GM13977 (cell line): ENCODE data around the gene DNMBP.
"Not testable (repeated sequence)": the region's sequence is repeated elsewhere in the genome, so short reads cannot be mapped to it uniquely, and the experiment has no call there.

Experiments used
- DNase-seq: peaks from one replicate; pipeline ENCODE4 v3.0.0; 2012; ENCODE audit warnings: low spot score
- CTCF ChIP-seq: IDR thresholded peaks from 2 replicates; pipeline ENCODE4 v1.5.1; 2012; ENCODE audit warnings: mild to moderate bottlenecking, control low read depth; ENCODE audit not compliant: insufficient read depth; ENCODE audit errors: extremely low read depth, missing control alignments
- in situ Hi-C: fragments of 300-500 bp; cut with MboI; formaldehyde crosslinking; loops from one replicate; pipeline ENCODE4 v1.12.0; 2022; ENCODE audit warnings: low sequenced_read_pairs, low pct_unique_long_range_greater_than_20kb, mixed read lengths, inconsistent platforms; ENCODE audit not compliant: unreplicated experiment

Gene DNMBP

GRCh38 chr10:99895867-99896266, 113.9 kb downstream of the DNMBP start:
- in situ Hi-C loops, result no loop called here
- TF ChIP-seq CTCF, result no peak
- no peak for DNase-seq

GRCh38 chr10:99895066-99895465, 114.7 kb downstream of the DNMBP start:
- DNase-seq, in situ Hi-C loops: not testable (repeated sequence)

- in situ Hi-C loops, result no loop called here
- no peak for TF ChIP-seq CTCF
- no peak for DNase-seq
These were observed 115.1 kb downstream of the DNMBP start for GRCh38 chr10:99894613-99895012.

GRCh38 chr10:99888622-99889021, 121.1 kb downstream of the DNMBP start:
- no peak for DNase-seq
- no peak for TF ChIP-seq CTCF
- in situ Hi-C loops, result no loop called here

- no peak for TF ChIP-seq CTCF
- no peak for DNase-seq
- in situ Hi-C loops, result no loop called here
These were observed 126.2 kb downstream of the DNMBP start for GRCh38 chr10:99883523-99883922.

- no peak for DNase-seq
- in situ Hi-C loops, result no loop called here
- TF ChIP-seq CTCF, result no peak
These were observed 128.4 kb downstream of the DNMBP start for GRCh38 chr10:99881371-99881770.

GRCh38 chr10:99880080-99880835, 129.5 kb downstream of the DNMBP start:
- in situ Hi-C loops, result no loop called here

More at GRCh38 chr10:99880080-99880835, 129.5 kb downstream of the DNMBP start:
- TF ChIP-seq CTCF, result no peak
- DNase-seq, result no peak
